Endothelial cell of umbilical vein (primary cell): Measurements from ENCODE around the gene MYT1. TPM values are rescaled to one million over a fixed set of nuclear protein-coding genes. Genes with fewer than 3 reads are reported as not detected.
"Not testable (repeated sequence)": the region's sequence is repeated elsewhere in the genome, so short reads cannot be mapped to it uniquely, and the experiment has no call there.

Experiments used
- BruUV-seq: library from RNA; stranded (reverse); fragments of 400-500 nt; replicated peaks from 2 replicates; lab custom pipeline; 2021; lab: Mats Ljungman, UMichigan
- CTCF ChIA-PET: fragments of 300-600, 350-600 bp; sonication (Branson Sonifier 250); formaldehyde crosslinking; loops from one replicate; lab custom pipeline; 2021; ENCODE audit warnings: antibody characterized with exemption, inconsistent platforms; lab: Charles Lee
- POLR2A ChIA-PET: fragments of 300-600, 350-600 bp; sonication (Branson Sonifier 250); formaldehyde crosslinking; loops from one replicate; lab custom pipeline; 2021; ENCODE audit warnings: antibody characterized with exemption, inconsistent platforms; lab: Charles Lee
- DNase-seq: peaks from one replicate; pipeline ENCODE4 v3.0.0-alpha.2; 2011; ENCODE audit warnings: low read depth, low spot score
- FAIRE-seq: peaks from 2 replicates; lab custom pipeline; 2011; peaks lifted over from hg19 to GRCh38; lab: Jason Lieb, UNC
- H2AFZ ChIP-seq: 2 replicates; pipeline ENCODE4 v1.6.0; 2012; ENCODE audit warnings: low read depth, low read length, control low read depth, inconsistent platforms
- H3K27ac ChIP-seq: 2 replicates; pipeline ENCODE4 v1.5.1; 2011; ENCODE audit warnings: low read depth, mild to moderate bottlenecking, control low read depth, low read length, moderate library complexity; ENCODE audit not compliant: insufficient read depth
- H3K27me3 ChIP-seq, 2 experiments: 2 replicates each; pipeline versions ENCODE4 v1.6.0 to v1.6.1; 2011; ENCODE audit warnings: low read length in 2 of 2, mixed read lengths in 1 of 2; ENCODE audit not compliant: control insufficient read depth in 2 of 2, insufficient read depth in 2 of 2
- H3K36me3 ChIP-seq, 2 experiments: 2 replicates in 1 of 2; 3 replicates in 1 of 2; pipeline ENCODE4 v1.5.1; 2011; ENCODE audit warnings: low read length in 2 of 2, mild to moderate bottlenecking in 1 of 2, moderate library complexity in 1 of 2; ENCODE audit not compliant: control insufficient read depth in 2 of 2, insufficient read depth in 2 of 2; ENCODE audit errors: extremely low read depth in 1 of 2
- H3K4me1 ChIP-seq: 3 replicates; pipeline ENCODE4 v1.5.1; 2011; ENCODE audit warnings: mild to moderate bottlenecking, low read length; ENCODE audit not compliant: control insufficient read depth, insufficient read depth; ENCODE audit errors: extremely low read depth
- H3K4me2 ChIP-seq: 2 replicates; pipeline ENCODE4 v1.6.1; 2011; ENCODE audit warnings: low read length, control low read depth, mixed read lengths; ENCODE audit not compliant: insufficient read depth
- H3K4me3 ChIP-seq, 3 experiments: fragments of 200-600 bp in 1 of 3; sonication (generic), shearing (Covaris generic) in 1 of 3; replicated peaks in 1 of 3; 2 replicates each; pipeline ENCODE4 v1.5.1; 2011 to 2016; ENCODE audit warnings: control low read depth in 3 of 3, low read length in 3 of 3, mild to moderate bottlenecking in 2 of 3, inconsistent platforms in 1 of 3, low read depth in 1 of 3, moderate library complexity in 1 of 3; ENCODE audit not compliant: insufficient read depth in 1 of 3
- H3K79me2 ChIP-seq: 2 replicates; pipeline ENCODE4 v1.6.0; 2012; ENCODE audit warnings: low read length, inconsistent platforms; ENCODE audit not compliant: control insufficient read depth, insufficient read depth
- H3K9ac ChIP-seq: replicated peaks from 2 replicates; pipeline ENCODE3; 2011; ENCODE audit warnings: low read length, control low read depth; ENCODE audit not compliant: insufficient read depth; ENCODE audit errors: extremely low read depth
- H3K9me1 ChIP-seq: replicated peaks from 3 replicates; pipeline ENCODE4 v1.6.0; 2011; ENCODE audit warnings: mild to moderate bottlenecking, low read length; ENCODE audit not compliant: control insufficient read depth, insufficient read depth; ENCODE audit errors: extremely low read depth
- H3K9me3 ChIP-seq: replicated peaks from 2 replicates; pipeline ENCODE4 v1.5.1; 2012; ENCODE audit warnings: low read length, inconsistent platforms; ENCODE audit not compliant: control insufficient read depth, insufficient read depth
- H4K20me1 ChIP-seq: replicated peaks from 2 replicates; pipeline ENCODE3; 2011; ENCODE audit warnings: mild to moderate bottlenecking, low read length; ENCODE audit not compliant: control insufficient read depth, insufficient read depth; ENCODE audit errors: extremely low read depth
- GATA2 ChIP-seq: IDR thresholded peaks from 2 replicates; pipeline ENCODE4 v1.7.0; 2011; ENCODE audit warnings: low read depth, mild to moderate bottlenecking, moderate library complexity, mixed read lengths, low read length; ENCODE audit not compliant: insufficient read length, insufficient read depth
- dilution Hi-C: fragments of 300-500 bp; cut with MboI; formaldehyde crosslinking; loops from one replicate; pipeline ENCODE4 v1.15.0; 2019; ENCODE audit warnings: low sequenced_read_pairs; ENCODE audit not compliant: extremely low pct_ligation_motif_present
- intact Hi-C: fragments of 100-400 bp; cut with micrococcal nuclease; formaldehyde crosslinking; loops from one replicate; pipeline ENCODE4 v1.10.0; 2022
- polyA plus RNA-seq, 4 experiments: library from polyadenylated mRNA; depleted of rRNA in 3 of 4; stranded (reverse) in 3 of 4; unstranded in 1 of 4; fragments of >200 nt; gene quantifications; 2 replicates each; pipeline versions ENCODE4 v1.2.1 to v1.2.3, GENCODE V29; 2011 to 2012; ENCODE audit warnings: missing spikeins in 1 of 4
- total RNA-seq: library from RNA; stranded (reverse); gene quantifications from 2 replicates; pipeline ENCODE4 v1.2.3, GENCODE V29; 2021

MYT1 gene
- total and polyA plus RNA-seq, 2 donors (not counting 3 experiments of a cell fraction or from before 2014, with no cell fraction given), result not detected

DNA sequence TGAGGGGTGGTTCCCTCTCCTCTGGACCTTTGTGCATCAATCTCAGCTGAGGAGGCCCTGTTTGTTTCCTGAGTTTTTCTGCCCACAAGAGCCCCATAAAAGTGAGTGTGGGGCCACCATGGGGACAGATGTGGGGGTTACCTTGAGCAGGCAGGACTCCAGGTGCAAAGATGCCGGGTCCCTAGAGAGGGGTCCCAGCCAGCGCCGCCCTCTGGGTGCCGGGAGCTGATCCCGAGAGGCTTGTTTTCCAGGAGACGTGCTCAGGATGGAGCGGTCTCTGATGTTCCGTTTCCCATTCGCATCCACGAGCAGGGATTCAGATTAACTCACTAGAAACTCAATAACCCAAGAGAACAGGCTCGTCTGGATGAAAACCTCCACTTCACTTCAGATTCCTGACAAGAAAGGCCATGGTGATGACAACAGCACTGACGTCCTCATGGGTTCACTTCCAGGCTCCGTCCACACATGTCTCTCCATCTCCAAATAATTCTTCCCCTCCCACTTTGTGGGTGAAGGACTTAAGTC is 21.9 kb downstream of the MYT1 start:
- Histone ChIP-seq H3K9ac (no peak overlapping the region), H3K4me3 (no peak overlapping the region), H3K79me2 (no peaks in the 10 kb centered on the region), H3K27ac (no peak overlapping the region), H3K36me3 (no peaks in the 10 kb centered on the region), H3K9me1 (no peaks in the 10 kb centered on the region), H4K20me1 (no peaks in the 10 kb centered on the region), H2AFZ (no peak overlapping the region), H3K4me2 (no peak overlapping the region), H3K4me1 (peaks cover 8% of the 10 kb centered on the region), H3K27me3 (no peaks in the 10 kb centered on the region), H3K9me3 (no peaks in the 10 kb centered on the region)
- no peak for TF ChIP-seq GATA2
- FAIRE-seq (no peak), DNase-seq (no peak)
- dilution Hi-C loops (no loop called here), intact Hi-C loops (no loop called here)
- POLR2A ChIA-PET, result no interaction called here
- BruUV-seq, result no TSS peak
- CTCF ChIA-PET, result no interaction called here

DNA sequence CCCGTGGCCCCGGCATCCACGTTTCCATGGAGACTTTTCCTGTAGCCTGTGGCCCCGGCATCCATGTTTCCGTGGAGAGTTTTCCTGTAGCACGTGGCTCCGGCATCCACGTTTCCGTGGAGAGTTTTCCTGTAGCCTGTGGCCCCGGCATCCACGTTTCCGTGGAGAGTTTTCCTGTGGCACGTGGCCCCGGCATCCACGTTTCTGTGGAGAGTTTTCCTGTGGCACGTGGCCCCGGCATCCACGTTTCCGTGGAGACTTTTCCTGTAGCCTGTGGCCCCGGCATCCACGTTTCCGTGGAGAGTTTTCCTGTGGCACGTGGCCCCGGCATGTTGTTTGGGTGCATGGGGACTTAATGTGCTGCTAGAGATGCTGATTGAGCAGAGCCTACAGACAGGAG is 23.0 kb downstream of the MYT1 start:
- H3K4me1 ChIP-seq, H4K20me1 ChIP-seq, H3K4me2 ChIP-seq, H3K79me2 ChIP-seq, FAIRE-seq, H3K36me3 ChIP-seq, POLR2A ChIA-PET, H3K9me1 ChIP-seq, H3K27ac ChIP-seq, H3K9ac ChIP-seq, dilution Hi-C loops, H3K9me3 ChIP-seq, DNase-seq, H2AFZ ChIP-seq, BruUV-seq, H3K4me3 ChIP-seq, H3K27me3 ChIP-seq, CTCF ChIA-PET, intact Hi-C loops: not testable (repeated sequence)
